Raji (cell line): ENCODE results near the gene CACNA1E.

ENCODE experiments used
- POLR2A ChIP-seq: IDR thresholded peaks from 2 replicates; pipeline ENCODE4 v1.6.1; 2011; ENCODE audit warnings: low read depth, low read length, control low read depth; ENCODE audit not compliant: insufficient read depth

The CACNA1E gene

DNA sequence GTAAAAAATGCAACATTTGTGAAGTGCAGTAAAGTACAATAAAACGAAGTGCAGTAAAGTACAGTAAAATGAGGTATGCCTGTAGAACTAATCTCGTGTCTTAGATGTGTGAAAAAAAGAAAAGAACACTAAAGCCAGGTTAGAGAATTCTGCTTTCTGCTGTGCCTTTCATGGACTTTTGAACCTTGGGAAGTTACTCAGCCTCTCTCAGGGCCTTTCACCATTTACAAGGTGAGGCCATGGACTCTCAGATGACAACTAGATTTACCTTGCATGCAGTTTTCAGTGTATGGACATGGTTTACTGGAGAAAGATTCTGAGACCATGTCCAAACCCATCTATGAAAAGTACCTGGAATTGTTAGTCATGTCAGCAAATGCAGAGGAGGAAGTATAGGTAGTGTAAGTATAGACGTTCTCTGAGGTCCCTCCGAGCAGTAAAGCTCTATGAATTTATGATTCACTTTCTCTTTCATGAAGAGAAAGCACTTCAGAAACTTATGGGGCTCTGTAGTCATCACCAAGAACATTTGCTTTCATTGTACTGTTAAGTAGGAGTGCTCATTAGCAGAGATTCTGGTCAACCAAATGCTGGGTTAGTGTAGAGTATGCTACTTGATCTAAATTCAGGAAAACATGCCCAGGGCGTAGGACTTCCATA lies 143.1 kb downstream of the CACNA1E start:
- TF ChIP-seq POLR2A, result no peak

- no peak for TF ChIP-seq POLR2A
Observed at GRCh38 chr1:181630398-181630797, 147.1 kb downstream of the CACNA1E start.

GRCh38 chr1:181630838-181631237 lies 147.5 kb downstream of the CACNA1E start:
- TF ChIP-seq POLR2A, result no peak

DNA sequence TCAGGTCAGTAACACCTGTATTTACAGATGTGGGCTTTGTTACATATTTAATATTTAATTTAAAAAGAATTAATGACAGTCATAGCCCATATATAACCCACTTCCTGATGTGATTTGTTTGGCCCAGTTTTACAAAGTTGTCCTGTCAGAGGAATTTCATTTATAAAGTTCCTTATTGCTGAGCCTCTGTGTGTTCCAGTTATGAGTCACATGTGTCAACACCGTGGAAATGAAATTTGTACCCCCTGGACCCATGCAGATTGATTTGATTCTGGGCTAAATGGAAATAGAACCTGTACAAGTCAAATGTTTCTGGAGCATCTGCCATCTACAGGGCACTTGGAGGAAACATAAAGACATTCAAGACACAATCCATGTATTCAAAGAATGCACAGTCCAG lies 149.2 kb downstream of the CACNA1E start:
- TF ChIP-seq POLR2A, result no peak

DNA sequence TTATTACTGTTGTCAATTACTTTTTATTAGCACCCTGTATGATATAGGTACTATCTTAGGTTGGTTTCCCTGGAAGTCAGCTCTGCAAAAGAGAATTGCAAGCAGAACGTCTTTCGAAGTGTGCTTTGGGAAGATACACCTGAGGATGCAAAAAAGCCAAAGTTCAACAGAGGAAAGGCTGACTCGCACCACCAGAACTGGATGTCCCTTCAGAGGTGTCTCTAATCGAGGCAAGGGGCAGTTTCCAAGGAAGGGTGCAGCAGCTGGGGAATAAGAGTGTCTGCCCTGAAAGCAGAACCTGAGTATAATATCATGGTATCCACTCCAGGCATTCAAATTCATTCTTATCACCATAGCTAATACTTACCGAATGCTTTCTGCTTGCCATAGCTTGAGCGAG lies 149.6 kb downstream of the CACNA1E start:
- no peak for TF ChIP-seq POLR2A

GRCh38 chr1:181635110-181635509 lies 151.8 kb downstream of the CACNA1E start:
- no peak for TF ChIP-seq POLR2A

DNA sequence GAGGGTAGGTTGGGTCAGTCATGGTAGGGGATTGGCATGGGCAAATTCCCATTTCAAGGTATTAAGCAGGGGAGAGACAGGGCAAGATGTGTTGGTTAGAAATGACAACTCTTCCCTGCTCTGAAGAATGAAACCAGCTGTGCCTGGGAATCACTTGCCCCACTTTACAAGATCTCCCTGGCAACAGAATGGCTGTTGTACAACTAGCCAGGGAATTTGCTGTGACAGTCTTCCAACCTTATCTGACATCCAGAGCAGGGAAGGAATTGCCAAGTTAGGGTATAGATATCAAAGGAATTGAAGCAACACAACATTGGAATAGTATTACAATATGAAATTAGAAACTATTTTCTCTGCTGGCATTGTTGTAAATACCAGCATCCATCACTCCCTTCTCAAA lies 154.7 kb downstream of the CACNA1E start:
- no peak for TF ChIP-seq POLR2A

DNA sequence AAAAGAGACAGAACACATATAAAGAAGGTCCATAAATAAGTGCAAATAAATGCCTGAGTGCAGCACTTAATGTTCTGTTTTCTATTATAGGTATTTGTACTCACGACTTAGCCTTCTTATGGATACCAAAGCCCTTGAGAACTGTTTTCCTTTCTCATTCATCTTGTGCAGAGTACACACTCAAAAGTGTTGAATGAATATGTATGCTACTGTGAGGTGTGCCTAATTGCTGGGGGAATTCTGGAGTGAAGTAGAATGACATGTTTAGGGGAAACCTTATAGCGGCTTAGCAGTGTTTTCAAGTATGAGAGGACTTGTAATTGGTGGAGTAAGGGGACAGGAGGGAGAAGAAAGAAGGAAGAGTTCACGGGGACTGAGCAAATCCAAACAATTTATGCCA lies 157.6 kb downstream of the CACNA1E start:
- no peak for TF ChIP-seq POLR2A

- no peak for TF ChIP-seq POLR2A
Observed at GRCh38 chr1:181643631-181644030, 160.3 kb downstream of the CACNA1E start.

DNA sequence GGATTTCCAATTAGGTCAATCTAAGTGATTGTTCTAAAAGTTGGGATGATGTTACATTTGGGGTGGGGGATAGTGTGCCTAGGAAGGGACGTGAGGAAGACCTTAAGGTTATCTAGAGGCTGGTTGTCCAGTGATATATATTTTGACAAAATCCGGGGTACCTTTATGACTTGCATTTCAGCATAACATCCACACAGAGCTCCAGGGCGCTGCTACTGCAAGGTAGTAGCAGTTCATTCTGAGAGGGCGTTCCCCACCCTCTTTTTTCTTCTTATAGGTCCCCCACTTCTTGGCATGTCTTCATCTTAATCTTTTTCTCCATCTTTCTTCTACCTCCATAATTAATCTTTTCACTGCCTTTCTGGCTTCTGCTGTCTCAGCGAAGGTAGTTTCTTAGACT lies 161.9 kb downstream of the CACNA1E start:
- TF ChIP-seq POLR2A, result no peak

DNA sequence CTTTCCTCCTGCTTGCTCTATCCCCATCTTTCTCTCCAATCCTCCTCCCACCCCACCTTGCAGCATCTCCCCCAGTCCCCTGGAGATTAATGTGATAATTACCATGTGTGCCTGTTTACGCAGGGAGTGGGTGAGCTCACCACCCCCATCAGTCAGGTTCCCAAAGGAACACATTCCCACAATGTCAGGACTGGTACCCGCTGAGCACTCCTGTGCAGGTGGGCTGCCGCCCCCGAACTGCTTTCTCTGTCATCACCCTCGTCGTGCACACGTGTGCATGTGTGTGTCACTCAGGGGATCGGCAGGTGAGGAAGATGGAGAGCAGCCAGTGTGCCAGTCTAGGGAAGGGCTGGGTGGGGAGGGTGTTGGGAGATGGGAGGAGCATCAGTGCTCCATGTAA lies 163.4 kb downstream of the CACNA1E start:
- no peak for TF ChIP-seq POLR2A

- TF ChIP-seq POLR2A, result no peak
Observed at GRCh38 chr1:181647314-181648035, 164.2 kb downstream of the CACNA1E start.

GRCh38 chr1:181651276-181651675 lies 168.0 kb downstream of the CACNA1E start:
- no peak for TF ChIP-seq POLR2A

GRCh38 chr1:181655756-181656155 lies 172.4 kb downstream of the CACNA1E start:
- TF ChIP-seq POLR2A, result no peak

- no peak for TF ChIP-seq POLR2A
Observed at GRCh38 chr1:181656491-181656890, 173.2 kb downstream of the CACNA1E start.

DNA sequence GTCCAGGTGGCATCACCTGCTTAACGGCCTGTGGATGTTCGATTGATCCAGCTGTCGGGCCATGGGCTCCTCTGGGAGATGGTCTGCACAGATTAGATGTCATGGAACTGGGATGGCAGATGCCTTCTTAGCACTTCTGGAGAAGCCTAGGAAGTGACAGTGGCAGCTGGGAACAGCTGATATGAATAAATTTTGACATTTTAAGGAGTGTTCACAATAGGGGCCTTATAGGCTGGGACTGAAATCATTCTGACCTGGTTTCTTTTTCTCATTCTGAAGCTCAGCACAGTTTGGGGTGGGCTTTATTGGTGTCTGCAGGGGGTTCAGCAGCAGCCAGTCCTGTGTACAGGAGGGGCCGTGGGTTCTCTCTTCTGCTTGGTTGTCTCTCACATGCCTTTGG lies 175.3 kb downstream of the CACNA1E start:
- TF ChIP-seq POLR2A, result no peak
